ENCODE results near the gene CT45A9. TPM values are rescaled to one million over a fixed set of nuclear protein-coding genes. Genes with fewer than 3 reads are reported as not detected.
"Not testable (repeated sequence)": the region's sequence is repeated elsewhere in the genome, so short reads cannot be mapped to it uniquely, and the experiment has no call there.

Gene CT45A9
- polyA plus RNA-seq, 1 donor (not counting 4 experiments of a cell fraction or from before 2014, with no cell fraction given) = not detected

GRCh38 chrX:135882741-135883140, 11.1 kb upstream of the CT45A9 start:
- dilution Hi-C loops (cut with MboI; ENCODE audit: extremely low pct_ligation_motif_present, low sequenced_read_pairs); FAIRE-seq; H3K4me1 ChIP-seq (ENCODE audit: control insufficient read depth, extremely low read depth, insufficient read depth, low read length); H4K20me1 ChIP-seq (ENCODE audit: control insufficient read depth, extremely low read depth, insufficient read depth, low read length); H3K27me3 ChIP-seq (ENCODE audit: control insufficient read depth, extremely low read depth, insufficient read depth, low read length); DNase-seq (ENCODE audit: low read depth, low spot score); H3K9me1 ChIP-seq (ENCODE audit: control insufficient read depth, extremely low read depth, insufficient read depth, low read length); H3K9ac ChIP-seq (ENCODE audit: control insufficient read depth, extremely low read depth, insufficient read depth, low read length); H3K27ac ChIP-seq (ENCODE audit: control insufficient read depth, insufficient read depth, low read length); H3K36me3 ChIP-seq (ENCODE audit: control insufficient read depth in 2 of 2, extremely low read depth in 1 of 2, insufficient read depth in 2 of 2, low read length in 2 of 2); H3K9me3 ChIP-seq (ENCODE audit: control insufficient read depth, low read depth, low read length); H2AFZ ChIP-seq (ENCODE audit: control insufficient read depth, low read length); H3K4me3 ChIP-seq (ENCODE audit: control insufficient read depth in 2 of 3, extremely low read depth in 1 of 3, insufficient read depth in 2 of 3, low read depth in 1 of 3, low read length in 3 of 3); H3K4me2 ChIP-seq (ENCODE audit: control insufficient read depth, extremely low read depth, insufficient read depth, low read depth, low read length); H3K79me2 ChIP-seq (ENCODE audit: control insufficient read depth, insufficient read depth, low read length): not testable (repeated sequence)

DNA sequence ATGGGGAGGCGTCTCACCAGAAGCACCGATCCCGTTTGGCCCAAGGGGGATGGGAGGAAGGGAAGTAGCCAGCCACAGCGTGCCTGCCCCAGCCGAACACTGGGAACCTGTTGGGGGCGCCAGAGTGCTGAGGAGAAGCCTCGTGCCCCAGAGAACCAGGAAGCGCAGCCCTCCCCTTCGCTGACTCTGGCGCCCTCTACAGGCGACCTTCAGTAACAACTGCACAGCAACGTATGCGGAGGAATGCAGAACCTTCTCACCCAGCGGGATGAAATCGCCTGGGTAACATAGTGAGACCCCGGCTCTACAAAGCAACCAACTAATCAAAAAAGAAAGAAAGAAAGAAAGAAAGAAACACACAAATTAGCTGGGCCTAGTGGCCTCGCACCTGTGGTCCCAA, 17.2 kb downstream of the CT45A9 start, which contains the start of gene CT45A8:
CT45A8 (minus strand) TSS at position 101 of the 400 bp plus-strand sequence. CDS start 3,755 bp downstream, outside the sequence.
- H3K9me1 ChIP-seq (ENCODE audit: control insufficient read depth, extremely low read depth, insufficient read depth, low read length); H3K79me2 ChIP-seq (ENCODE audit: control insufficient read depth, insufficient read depth, low read length); H3K9me3 ChIP-seq (ENCODE audit: control insufficient read depth, low read depth, low read length); H3K4me2 ChIP-seq (ENCODE audit: control insufficient read depth, extremely low read depth, insufficient read depth, low read depth, low read length); H3K27ac ChIP-seq (ENCODE audit: control insufficient read depth, insufficient read depth, low read length); H4K20me1 ChIP-seq (ENCODE audit: control insufficient read depth, extremely low read depth, insufficient read depth, low read length); FAIRE-seq; H3K4me1 ChIP-seq (ENCODE audit: control insufficient read depth, extremely low read depth, insufficient read depth, low read length); H3K27me3 ChIP-seq (ENCODE audit: control insufficient read depth, extremely low read depth, insufficient read depth, low read length); DNase-seq (ENCODE audit: low read depth, low spot score); H3K4me3 ChIP-seq (ENCODE audit: control insufficient read depth in 2 of 3, extremely low read depth in 1 of 3, insufficient read depth in 2 of 3, low read depth in 1 of 3, low read length in 3 of 3); H2AFZ ChIP-seq (ENCODE audit: control insufficient read depth, low read length); dilution Hi-C loops (cut with MboI; ENCODE audit: extremely low pct_ligation_motif_present, low sequenced_read_pairs); H3K36me3 ChIP-seq (ENCODE audit: control insufficient read depth in 2 of 2, extremely low read depth in 1 of 2, insufficient read depth in 2 of 2, low read length in 2 of 2); H3K9ac ChIP-seq (ENCODE audit: control insufficient read depth, extremely low read depth, insufficient read depth, low read length): not testable (repeated sequence)

DNA sequence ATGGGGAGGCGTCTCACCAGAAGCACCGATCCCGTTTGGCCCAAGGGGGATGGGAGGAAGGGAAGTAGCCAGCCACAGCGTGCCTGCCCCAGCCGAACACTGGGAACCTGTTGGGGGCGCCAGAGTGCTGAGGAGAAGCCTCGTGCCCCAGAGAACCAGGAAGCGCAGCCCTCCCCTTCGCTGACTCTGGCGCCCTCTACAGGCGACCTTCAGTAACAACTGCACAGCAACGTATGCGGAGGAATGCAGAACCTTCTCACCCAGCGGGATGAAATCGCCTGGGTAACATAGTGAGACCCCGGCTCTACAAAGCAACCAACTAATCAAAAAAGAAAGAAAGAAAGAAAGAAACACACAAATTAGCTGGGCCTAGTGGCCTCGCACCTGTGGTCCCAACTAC, 34.4 kb downstream of the CT45A9 start, which contains the start of gene CT45A7:
CT45A7 (minus strand) TSS at position 101 of the 400 bp plus-strand sequence. CDS start 3,747 bp downstream, outside the sequence.
- DNase-seq (ENCODE audit: low read depth, low spot score); FAIRE-seq: not testable (repeated sequence)

GRCh38 chrX:135819912-135820311, 51.7 kb downstream of the CT45A9 start, which contains the start of gene CT45A2:
Gene CT45A2, minus strand, starts transcription at chrX:135820012. Its CDS starts 3,747 bp downstream, at chrX:135816265.
- H3K4me1 ChIP-seq (ENCODE audit: control insufficient read depth, extremely low read depth, insufficient read depth, low read length); H3K9ac ChIP-seq (ENCODE audit: control insufficient read depth, extremely low read depth, insufficient read depth, low read length); H3K79me2 ChIP-seq (ENCODE audit: control insufficient read depth, insufficient read depth, low read length); DNase-seq (ENCODE audit: low read depth, low spot score); H3K9me3 ChIP-seq (ENCODE audit: control insufficient read depth, low read depth, low read length); FAIRE-seq; H3K27me3 ChIP-seq (ENCODE audit: control insufficient read depth, extremely low read depth, insufficient read depth, low read length); H3K27ac ChIP-seq (ENCODE audit: control insufficient read depth, insufficient read depth, low read length); H3K9me1 ChIP-seq (ENCODE audit: control insufficient read depth, extremely low read depth, insufficient read depth, low read length); H2AFZ ChIP-seq (ENCODE audit: control insufficient read depth, low read length); dilution Hi-C loops (cut with MboI; ENCODE audit: extremely low pct_ligation_motif_present, low sequenced_read_pairs); H4K20me1 ChIP-seq (ENCODE audit: control insufficient read depth, extremely low read depth, insufficient read depth, low read length); H3K4me3 ChIP-seq (ENCODE audit: control insufficient read depth in 2 of 3, extremely low read depth in 1 of 3, insufficient read depth in 2 of 3, low read depth in 1 of 3, low read length in 3 of 3); H3K36me3 ChIP-seq (ENCODE audit: control insufficient read depth in 2 of 2, extremely low read depth in 1 of 2, insufficient read depth in 2 of 2, low read length in 2 of 2); H3K4me2 ChIP-seq (ENCODE audit: control insufficient read depth, extremely low read depth, insufficient read depth, low read depth, low read length): not testable (repeated sequence)

More for the DNA sequence above, 34.4 kb downstream of the CT45A9 start, which contains the start of gene CT45A7:
- H3K4me1 ChIP-seq (ENCODE audit: control insufficient read depth, extremely low read depth, insufficient read depth, low read length); H3K9ac ChIP-seq (ENCODE audit: control insufficient read depth, extremely low read depth, insufficient read depth, low read length); H3K27me3 ChIP-seq (ENCODE audit: control insufficient read depth, extremely low read depth, insufficient read depth, low read length); H3K9me1 ChIP-seq (ENCODE audit: control insufficient read depth, extremely low read depth, insufficient read depth, low read length); H3K79me2 ChIP-seq (ENCODE audit: control insufficient read depth, insufficient read depth, low read length); dilution Hi-C loops (cut with MboI; ENCODE audit: extremely low pct_ligation_motif_present, low sequenced_read_pairs); H3K36me3 ChIP-seq (ENCODE audit: control insufficient read depth in 2 of 2, extremely low read depth in 1 of 2, insufficient read depth in 2 of 2, low read length in 2 of 2); H3K4me3 ChIP-seq (ENCODE audit: control insufficient read depth in 2 of 3, extremely low read depth in 1 of 3, insufficient read depth in 2 of 3, low read depth in 1 of 3, low read length in 3 of 3); H3K27ac ChIP-seq (ENCODE audit: control insufficient read depth, insufficient read depth, low read length); H2AFZ ChIP-seq (ENCODE audit: control insufficient read depth, low read length); H3K4me2 ChIP-seq (ENCODE audit: control insufficient read depth, extremely low read depth, insufficient read depth, low read depth, low read length); H3K9me3 ChIP-seq (ENCODE audit: control insufficient read depth, low read depth, low read length); H4K20me1 ChIP-seq (ENCODE audit: control insufficient read depth, extremely low read depth, insufficient read depth, low read length): not testable (repeated sequence)

Measured in keratinocyte (primary cell).